HG03066 (cell line): ENCODE results near the gene CELF4.

Source experiments
- ATAC-seq: cut with Tn5 transposase; IDR thresholded peaks from one replicate; pipeline ENCODE4 v1.9.1; 2021; ENCODE audit warnings: low read depth; ENCODE audit not compliant: unreplicated experiment

Gene CELF4

DNA sequence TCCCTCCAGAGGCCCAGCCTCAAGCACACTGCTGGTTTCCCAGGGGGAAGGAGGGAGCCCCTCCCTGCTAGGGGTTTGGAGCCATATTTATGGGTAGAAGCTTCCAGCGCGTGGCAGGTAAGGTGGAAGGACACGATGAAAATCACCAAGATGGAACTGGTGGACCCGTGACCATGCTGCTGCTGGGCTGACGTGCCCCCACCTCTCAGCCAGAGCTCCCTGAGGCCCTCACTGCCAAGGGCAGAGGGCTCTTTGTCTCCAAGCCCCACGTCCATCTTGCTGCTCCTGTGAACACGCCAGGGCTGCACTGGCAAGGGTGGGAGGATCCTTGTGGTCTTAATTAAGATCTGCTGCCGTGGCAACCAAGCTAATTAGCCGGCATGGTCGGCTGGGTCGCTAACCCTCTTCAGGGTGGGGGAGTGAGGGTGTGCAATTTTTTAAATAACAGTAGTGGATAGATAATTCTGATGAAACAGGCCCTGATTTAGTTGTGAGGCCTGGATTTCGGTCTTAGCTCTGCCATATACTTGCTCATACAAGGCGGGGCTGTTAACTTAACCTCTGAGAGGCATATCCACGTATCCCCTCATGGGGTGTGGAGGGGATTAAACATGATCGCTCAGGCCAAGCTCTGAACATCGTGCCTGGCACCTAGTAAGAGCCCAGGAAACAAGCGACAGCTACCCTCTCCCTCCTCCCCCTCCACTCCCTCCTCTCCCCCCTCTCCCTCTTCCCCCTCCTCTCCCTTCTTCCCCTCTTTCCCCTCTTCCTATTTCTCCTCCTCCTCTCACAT lies 232.8 kb downstream of the CELF4 start:
- ATAC-seq = no peak

DNA sequence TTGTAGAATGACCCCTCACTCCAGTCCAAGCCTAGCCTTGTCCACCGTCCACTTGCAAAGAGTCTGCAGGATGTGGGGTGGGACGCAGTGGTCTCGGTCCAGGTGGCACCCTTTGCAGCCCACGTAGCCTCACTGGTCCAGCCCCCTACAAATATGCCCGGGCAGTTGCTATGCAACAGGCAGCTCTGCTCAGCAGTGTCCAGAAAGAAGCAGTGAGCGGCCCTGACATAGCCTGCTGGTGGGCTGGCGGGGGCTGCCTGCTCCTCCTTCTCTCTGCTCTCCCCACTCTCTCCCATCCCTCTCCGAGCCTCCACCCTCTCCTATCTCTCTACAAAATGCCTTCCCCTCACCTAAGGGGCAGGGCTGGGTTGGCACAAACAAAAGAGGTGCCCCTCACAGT lies 233.4 kb downstream of the CELF4 start:
- no peak for ATAC-seq

DNA sequence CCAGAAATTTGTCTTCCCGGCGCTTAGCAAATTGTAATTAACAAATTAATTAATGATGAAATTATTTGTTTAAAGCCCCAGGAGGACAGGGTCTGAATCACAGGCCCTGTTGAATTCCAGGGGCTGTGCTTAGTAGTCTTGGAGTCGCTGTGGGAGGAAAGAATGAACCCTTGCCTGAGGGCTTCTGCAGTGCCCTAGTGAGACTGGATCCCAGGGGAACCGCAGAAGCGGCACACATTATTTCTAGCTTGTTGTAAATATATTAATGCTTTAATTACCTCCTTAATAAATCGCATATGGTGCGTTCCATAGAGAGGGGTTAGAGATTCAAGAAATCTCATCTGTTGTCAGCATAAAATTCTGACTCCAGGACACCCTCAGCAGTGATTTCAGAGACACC lies 235.4 kb downstream of the CELF4 start:
- ATAC-seq = no peak

DNA sequence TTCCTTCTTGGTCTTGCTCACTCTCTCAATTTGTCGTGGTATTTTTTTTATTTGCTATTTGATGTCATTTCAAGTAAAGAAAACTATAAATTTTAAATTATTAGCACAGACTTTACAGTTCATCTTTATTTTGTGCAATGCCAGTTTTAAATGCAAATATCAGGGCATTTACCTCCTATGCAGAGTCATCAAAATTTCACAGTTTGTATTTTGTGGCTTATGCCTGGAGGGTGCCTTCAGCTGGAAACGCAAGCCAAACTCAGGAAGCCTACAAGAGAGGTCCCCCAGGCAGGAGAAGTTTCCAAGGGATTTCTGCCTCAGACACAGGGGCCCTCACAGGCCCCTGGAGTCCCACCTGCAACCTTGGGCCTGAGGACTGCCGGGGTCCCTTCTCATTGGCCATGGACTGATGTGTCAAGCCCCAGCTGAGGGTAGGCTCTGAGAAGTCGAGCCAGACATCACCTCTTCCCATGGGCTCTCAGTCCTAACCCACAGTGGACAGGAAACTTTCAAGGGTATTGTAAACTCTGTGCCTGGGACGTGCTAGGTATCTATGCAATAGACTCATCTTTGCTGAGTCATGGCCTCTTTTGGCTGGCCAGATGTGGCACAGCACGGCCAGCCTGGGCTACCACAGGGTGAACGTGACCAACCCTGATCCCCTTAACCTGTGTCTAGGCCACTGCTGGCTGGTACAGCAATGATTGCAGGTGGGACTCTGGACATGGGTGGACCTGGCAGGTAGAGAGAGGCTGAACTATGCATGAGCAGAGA lies 236.5 kb downstream of the CELF4 start:
- ATAC-seq = no peak

DNA sequence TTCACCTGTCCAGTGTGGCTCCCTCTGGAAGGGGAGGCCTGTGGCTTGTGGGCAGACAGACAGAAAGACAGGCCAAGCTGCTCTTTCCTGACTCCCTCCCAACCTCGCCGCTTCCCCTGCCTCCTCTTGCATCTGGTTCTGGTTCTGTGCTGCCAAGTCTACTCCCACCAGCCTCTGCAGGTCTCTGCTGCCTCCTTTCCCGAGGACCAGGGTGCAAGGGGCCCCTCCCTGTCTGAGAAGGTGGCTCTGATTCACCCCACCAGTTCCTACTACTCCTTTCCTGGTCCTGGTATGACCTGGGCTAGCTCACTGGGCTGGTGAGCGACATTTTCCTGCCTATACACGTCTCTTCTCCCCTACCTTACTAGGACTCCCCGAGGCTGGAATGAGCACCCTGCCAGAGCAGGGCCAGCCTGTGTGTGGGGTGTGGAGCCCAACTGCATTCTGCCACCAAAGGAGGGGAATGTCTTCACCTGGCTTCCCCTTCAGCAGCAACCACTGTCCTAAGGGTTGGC lies 238.5 kb downstream of the CELF4 start:
- ATAC-seq = no peak

DNA sequence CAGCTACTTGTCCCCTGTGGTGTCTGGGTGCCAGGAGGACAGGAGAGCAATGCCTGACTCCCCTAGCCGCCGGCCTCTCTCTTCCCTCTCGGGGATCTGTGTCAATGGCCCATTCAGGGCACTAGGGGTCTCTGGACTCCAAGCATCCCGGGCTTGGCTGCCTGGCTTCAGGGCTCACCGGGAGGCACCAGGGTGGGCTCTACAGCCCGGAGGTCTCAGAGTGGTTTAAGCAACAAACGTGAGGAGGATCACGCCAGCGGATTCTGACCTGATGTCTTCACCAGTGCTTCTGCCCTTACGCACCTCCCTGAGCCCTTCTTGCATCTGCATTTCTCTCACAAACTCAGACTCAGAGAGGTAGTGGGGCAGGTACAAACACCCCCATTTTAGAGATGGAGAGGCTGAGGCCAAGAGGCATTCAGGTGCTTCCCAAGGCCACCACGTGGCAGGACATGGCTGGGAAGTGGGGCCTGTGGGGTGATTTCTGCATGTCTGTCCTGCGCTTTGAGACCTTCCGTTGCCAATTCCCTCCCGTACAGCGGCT lies 243.0 kb downstream of the CELF4 start:
- peak; percentile 82 for ATAC-seq

DNA sequence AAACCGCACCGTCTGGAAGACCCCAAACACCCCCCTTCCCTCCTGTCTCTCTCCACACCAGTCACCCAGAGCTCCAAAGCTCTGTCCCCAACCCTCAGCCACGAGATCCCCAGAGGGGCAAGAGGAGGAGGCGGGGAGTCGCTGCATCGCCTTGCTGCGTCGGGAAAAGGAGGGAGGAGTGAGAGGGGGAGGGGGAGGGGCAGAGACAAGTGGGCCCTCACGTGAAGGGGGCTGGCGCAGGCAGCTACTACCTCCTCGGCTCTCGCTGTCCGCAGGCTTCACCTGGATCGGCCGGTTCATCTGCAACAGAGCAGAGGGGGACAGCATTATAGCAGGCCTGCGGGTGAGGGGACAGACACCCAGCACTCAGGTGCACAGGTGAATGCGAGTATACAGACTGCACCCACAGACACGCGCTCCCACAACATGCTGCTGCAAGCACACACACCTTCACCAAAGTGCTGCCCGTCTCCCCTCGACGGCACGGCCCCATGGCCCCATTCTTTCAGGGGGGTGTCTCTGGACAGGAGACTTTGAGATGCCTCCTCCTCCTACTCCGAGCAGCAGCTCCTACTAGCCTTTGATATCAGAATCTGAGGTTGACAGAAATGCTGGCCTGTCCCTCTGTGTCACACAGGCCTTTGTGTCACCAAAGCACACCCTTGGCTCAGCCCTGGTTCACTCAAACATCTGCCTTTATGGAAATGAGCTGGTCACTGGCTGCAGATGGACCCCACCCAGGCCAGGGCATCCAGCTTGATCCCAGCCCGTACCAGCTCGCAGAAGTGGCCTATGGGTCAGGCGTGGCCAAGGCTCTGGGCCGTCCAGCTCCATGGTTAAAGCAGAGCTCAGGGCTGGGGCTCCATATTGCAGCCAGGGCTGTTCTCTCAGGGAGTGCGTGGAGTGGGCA lies 243.8 kb downstream of the CELF4 start:
- no peak for ATAC-seq

DNA sequence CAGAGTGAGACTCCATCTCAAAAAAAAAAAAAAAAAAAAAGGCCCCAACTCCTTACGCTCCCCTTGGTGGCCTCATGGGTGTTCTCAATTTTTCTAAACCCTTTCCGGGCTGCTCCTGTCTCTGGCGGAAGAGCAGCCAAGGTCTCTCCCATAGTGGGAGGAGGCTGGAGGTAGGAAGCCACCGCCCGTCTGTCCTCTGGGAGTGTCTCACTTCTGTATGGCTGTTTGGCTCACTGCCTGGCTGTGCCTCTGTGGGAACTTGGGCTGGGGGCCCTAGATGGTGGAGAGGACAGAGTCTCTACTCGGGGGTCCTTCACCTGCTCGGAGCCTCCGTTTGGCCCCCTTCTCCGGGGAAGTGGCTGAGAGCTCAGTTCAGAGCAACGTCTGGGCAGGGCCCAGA lies 245.3 kb downstream of the CELF4 start:
- ATAC-seq = no peak

DNA sequence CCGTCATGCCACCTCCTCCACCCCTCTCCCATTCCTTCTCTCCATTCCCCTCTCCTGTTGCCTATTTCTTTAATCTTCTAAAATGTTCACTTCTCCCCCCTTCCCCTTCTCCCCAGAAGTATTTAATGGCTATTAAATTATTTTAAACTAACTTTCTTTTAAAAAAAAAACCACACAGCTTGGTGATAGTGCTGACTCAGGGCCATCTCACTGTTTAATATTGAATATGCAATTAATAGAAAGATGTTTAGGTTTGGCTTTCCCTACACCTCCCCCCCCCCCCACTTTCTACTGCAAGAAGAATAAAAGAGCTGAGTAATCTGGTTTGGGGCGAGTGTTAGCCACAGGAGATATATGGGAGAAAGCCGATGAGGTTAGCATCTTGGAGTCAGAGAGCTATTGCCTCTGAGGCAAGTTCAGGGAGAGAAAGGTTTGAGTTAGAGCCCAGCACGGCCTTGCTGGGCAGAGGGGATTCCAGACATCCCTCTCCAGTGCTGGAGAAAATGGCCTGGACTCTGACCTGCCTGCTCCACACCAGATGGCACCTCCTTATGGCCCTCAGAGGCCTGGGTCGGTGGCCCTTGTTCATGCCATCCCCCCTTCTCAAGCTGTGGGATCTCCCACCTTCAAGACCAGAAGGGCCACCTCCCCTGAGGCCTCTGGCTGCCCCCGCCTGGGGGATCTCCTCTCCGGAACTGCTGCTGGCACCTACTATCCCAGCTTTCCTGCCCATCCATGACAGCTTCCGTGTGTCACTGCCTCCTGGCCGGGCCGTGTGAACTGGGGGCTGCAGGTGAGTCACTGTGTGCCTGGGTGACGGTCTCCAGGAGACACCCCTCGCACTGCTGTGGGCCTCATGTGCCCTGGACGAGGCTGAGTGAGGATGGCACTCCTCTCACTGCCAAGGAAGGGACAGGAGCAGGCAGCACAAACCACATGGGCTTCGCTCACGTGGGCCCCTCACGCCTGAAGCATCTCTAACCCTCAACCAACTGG lies 246.9 kb downstream of the CELF4 start:
- ATAC-seq = no peak

DNA sequence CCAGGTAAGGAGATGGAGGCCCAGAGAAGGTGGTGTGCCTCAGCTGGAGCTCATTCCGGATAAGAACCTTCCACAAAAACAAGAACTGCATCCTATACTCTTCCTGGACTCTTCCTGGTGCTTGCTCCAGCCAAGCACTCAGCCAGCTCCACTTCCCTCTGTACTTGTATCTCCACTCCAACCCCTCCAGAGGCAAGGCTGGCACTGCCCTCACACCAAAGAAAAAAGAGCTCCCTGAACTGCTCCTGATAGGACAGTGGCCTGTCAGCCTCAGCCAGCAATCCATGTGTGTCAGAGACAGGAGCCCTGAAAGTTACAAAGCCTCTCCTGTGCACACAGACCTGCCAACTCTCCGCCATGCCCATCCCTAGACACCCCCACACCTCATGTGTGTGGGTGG lies 248.1 kb downstream of the CELF4 start:
- ATAC-seq = no peak

DNA sequence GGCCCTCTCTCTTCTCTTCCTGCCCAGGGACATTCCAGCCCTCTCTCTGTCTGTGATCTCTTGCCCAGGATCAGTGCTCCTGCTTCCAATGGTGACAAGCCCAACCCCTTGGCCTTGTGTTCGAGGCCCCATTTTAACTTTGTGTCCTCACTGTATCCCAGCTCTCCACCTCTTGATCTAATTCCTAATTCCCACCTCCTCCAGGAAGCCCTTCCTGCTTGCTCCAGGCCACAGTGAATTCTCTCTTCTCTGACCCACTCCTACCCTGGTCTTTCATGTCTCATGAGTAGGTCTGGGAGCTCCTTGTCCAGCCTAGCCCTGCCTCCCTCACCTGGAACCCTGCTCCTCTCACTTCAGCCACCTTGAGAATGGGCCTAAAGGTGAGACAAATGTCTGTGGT lies 249.1 kb downstream of the CELF4 start:
- ATAC-seq = no peak

DNA sequence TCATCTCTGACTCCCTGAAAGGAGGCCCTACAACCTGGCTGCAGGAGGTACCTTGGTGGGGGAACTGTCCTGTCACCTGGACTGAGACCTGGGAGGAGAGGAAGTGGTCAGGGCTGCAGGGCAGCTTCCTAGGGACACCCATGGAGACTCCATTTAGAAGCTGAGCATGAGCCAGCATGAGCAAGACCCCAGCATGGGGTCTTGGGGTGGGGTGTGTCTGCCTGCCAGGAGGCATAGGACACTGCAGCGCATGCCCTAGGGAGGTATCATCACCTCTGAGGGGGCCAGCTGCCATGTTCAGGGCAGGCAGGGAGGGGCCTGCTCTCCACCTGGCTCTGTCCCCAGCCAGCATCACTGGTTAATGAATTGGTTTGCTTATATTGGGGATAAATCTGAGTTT lies 249.7 kb downstream of the CELF4 start:
- ATAC-seq = no peak

DNA sequence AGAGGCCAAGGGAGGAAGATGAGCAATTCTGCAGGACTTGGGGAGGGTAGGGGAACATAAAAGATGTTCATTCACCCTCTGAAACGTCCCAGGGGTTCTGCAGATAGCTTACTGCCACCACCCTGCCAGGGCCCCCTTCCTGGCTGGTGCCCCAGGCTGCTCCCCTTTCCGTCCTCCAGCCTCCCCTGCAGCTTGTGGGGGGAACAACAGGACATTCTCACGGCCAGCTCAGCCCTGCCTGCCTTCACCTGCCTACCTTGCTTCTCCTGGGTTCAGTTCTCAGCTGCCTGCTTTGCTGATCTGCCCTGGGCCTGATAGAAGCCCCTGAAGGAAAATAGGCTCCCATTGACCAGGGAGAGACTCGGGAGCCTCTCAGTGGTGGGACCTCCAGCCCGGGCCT lies 251.1 kb downstream of the CELF4 start:
- ATAC-seq = no peak

DNA sequence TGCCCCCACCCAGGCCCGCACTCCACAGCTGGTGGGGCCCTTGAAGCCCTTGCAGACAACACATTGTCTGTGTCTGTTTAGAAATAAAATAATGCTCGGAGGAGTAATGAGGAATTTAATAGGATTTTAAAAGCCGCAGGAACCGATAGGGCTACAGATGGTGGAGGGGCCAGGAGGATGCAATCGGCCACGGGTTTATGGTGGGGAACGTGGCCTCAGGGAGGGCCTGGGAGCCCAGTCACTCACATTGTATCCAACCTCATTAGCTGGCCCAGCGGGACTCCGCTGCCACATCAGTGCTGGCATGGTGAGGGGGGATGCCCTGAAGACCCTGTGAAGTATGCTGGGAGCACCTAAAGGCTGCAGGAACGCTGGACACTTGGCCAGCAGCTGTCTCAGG lies 252.0 kb downstream of the CELF4 start:
- no peak for ATAC-seq

DNA sequence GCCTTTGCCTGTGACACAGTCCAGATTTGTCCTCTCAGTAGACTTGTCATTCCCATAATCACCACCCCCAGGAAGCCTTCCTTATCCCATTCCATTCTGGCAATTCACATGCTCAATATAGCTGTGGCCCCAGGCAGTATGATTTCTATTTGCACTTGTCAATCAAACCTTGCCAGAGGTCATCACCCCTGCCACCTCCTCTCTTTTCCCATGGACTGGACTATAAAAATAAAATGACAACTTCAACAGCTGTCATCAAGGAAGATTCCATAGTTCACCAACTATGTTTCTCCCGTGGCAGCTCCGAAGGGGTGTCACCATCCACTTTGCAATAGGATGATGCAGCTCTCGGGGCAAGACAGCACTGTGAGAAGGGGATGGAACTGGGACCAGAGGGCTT lies 255.7 kb downstream of the CELF4 start:
- ATAC-seq = no peak

DNA sequence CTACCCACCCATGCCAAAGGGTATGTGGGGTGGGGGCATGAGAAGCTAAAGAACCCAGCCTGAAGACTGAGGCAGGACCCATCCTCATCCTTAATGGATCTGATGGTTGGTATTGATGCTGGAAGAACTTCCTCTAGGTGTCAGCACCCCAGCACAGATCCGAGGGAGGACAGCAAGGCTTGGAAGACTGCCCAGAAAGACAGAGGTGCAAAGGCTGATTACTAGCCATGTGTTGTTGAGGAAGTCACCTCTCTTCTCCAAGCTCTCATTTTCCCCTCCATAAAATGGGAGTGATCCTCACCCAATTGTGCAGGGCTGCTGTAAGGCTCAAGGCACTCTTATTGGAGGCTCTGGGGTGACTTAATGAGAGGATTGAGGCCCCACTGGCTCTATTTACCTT lies 256.5 kb downstream of the CELF4 start:
- ATAC-seq = no peak

DNA sequence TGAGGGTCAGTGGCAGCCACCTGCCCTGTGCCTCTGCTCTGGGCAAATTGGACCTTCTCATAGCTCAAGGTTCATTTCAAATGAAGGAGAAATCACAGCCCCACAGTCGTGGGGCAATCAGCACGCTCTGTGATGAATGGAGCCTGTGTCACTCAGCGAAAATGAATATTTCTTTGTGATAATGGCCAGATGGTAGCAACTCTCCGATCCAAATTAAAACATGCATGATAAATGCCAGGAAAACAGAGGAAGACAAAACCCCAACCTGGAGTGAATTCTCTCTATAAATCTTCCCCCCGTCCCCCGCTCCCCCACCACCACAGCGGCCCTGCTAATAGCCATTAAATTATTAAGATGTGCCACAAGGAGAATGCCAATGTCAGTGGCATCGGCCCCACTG lies 258.4 kb downstream of the CELF4 start:
- ATAC-seq = no peak

DNA sequence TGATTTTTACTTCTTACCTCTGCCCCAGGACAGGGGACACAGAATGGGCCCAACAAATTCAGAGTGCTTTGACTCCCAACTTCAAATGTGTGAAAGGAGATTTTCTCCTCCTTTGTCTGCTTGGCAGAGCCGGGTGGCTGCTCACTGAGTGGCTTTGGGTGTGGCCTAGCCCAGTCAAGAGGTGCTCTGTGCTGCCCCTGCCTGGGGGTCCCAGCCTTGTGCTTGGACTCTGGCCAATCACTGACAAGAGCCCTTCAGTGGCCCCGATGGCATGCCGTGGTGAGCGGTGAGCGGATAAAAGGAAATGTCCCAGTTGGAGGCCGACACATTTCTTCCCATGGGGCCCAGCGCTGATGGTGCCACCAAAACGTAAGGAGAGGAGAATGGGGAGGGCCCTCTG lies 259.2 kb downstream of the CELF4 start:
- no peak for ATAC-seq

DNA sequence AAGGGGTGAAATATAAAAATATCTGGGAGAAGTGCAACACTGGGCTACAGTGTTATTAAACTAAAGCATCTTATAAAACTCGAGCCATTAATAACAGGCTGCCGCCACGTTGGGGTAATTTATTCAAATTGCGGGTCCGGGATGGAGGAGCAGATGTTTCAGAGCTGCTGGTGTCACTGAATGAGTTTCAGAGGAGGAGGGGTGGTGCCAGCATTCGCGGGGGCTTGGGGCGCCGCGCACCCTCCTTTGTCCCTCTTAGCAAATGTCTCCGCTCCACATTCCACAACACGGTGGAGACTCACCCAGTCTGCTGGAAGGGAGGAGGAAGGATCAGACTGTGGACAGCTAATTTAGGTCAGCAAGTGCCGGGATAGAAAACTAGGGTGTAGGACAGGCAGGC lies 260.5 kb downstream of the CELF4 start:
- no peak for ATAC-seq
